SK-N-SH treated with all-trans-retinoic acid at 6 μM for 48 hours (cell line): ENCODE measurements around the gene PHACTR3.

Experiments
- ATAC-seq: fragments of 200-7000 bp; cut with Tn5 transposase; 3 replicates; pipeline ENCODE4 v1.9.1; 2020; ENCODE audit warnings: mild to moderate bottlenecking, moderate library complexity
- ARNTL ChIP-seq: fragments of 450-650 bp; formaldehyde crosslinking; IDR thresholded peaks from 2 replicates; pipeline ENCODE4 v1.5.0; 2020; ENCODE audit warnings: low read depth, mild to moderate bottlenecking, moderate library complexity, borderline replicate concordance
- BACH2 ChIP-seq: fragments of 250-450 bp; sonication (Bioruptor Pico); IDR thresholded peaks from 2 replicates; pipeline ENCODE4 v1.9.0; 2021; ENCODE audit warnings: mild to moderate bottlenecking, borderline replicate concordance
- ESRRG ChIP-seq: fragments of 250-450 bp; sonication (Bioruptor Pico); IDR thresholded peaks from 2 replicates; pipeline ENCODE4 v1.6.1; 2021; ENCODE audit warnings: mild to moderate bottlenecking
- GLIS3 ChIP-seq: fragments of 250-450 bp; sonication (Bioruptor Pico); IDR thresholded peaks from 2 replicates; pipeline ENCODE4 v1.5.0; 2020; ENCODE audit warnings: mild to moderate bottlenecking, moderate library complexity
- ISL1 ChIP-seq: fragments of 250-450 bp; sonication (Bioruptor Pico); IDR thresholded peaks from 2 replicates; pipeline ENCODE4 v2.1.2; 2022; ENCODE audit warnings: mild to moderate bottlenecking, moderate library complexity
- OSR1 ChIP-seq: fragments of 250-450 bp; sonication (Bioruptor Pico); IDR thresholded peaks from 2 replicates; pipeline ENCODE4 v1.8.0; 2022; ENCODE audit warnings: moderate library complexity, mild to moderate bottlenecking, inconsistent platforms
- PPARA ChIP-seq: fragments of 250-450 bp; sonication (Bioruptor Pico); IDR thresholded peaks from 2 replicates; pipeline ENCODE4 v1.5.0; 2020; ENCODE audit warnings: mild to moderate bottlenecking, borderline replicate concordance
- RARB ChIP-seq: fragments of 250-450 bp; sonication (Bioruptor Pico); IDR thresholded peaks from 2 replicates; pipeline ENCODE4 v1.8.0; 2021; ENCODE audit warnings: mild to moderate bottlenecking, moderate library complexity
- SNAI2 ChIP-seq: fragments of 250-450 bp; sonication (Bioruptor Pico); IDR thresholded peaks from 2 replicates; pipeline ENCODE4 v1.5.0; 2020; ENCODE audit warnings: mild to moderate bottlenecking, moderate library complexity
- TCF4 ChIP-seq: fragments of 250-450 bp; sonication (Bioruptor Pico); IDR thresholded peaks from 2 replicates; pipeline ENCODE4 v1.8.0; 2021; ENCODE audit warnings: mild to moderate bottlenecking, moderate library complexity, borderline replicate concordance
- TOX ChIP-seq: fragments of 250-450 bp; sonication (Bioruptor Pico); IDR thresholded peaks from 2 replicates; pipeline ENCODE4 v1.8.0; 2021; ENCODE audit warnings: mild to moderate bottlenecking, moderate library complexity, borderline replicate concordance
- ZC3H10 ChIP-seq: fragments of 250-450 bp; sonication (Bioruptor Pico); IDR thresholded peaks from 2 replicates; pipeline ENCODE4 v1.5.1; 2021; ENCODE audit warnings: mild to moderate bottlenecking, moderate library complexity
- ZFP3 ChIP-seq: fragments of 250-450 bp; sonication (Bioruptor Pico); IDR thresholded peaks from 2 replicates; pipeline ENCODE4 v1.5.0; 2020; ENCODE audit warnings: mild to moderate bottlenecking, moderate library complexity
- ZFP30 ChIP-seq: fragments of 450-650 bp; formaldehyde crosslinking; IDR thresholded peaks from 2 replicates; pipeline ENCODE4 v1.5.0; 2022; ENCODE audit warnings: mild to moderate bottlenecking, moderate library complexity
- ZNF565 ChIP-seq: fragments of 450-650 bp; formaldehyde crosslinking; conservative IDR thresholded peaks from 2 replicates; pipeline ENCODE4 v1.5.0; 2020; ENCODE audit warnings: low read depth, mild to moderate bottlenecking, moderate library complexity
- ZNF70 ChIP-seq: fragments of 450-650 bp; formaldehyde crosslinking; IDR thresholded peaks from 2 replicates; pipeline ENCODE4 v1.5.0; 2020; ENCODE audit warnings: mild to moderate bottlenecking, moderate library complexity
- ZNF8 ChIP-seq: fragments of 450-650 bp; formaldehyde crosslinking; IDR thresholded peaks from 2 replicates; pipeline ENCODE4 v1.5.0; 2020; ENCODE audit warnings: mild to moderate bottlenecking, moderate library complexity
- TF ChIP-seq, protein P1 (sequence below): fragments of 250-450 bp; sonication (Bioruptor Pico); IDR thresholded peaks from 2 replicates; pipeline ENCODE4 v1.5.1; 2020; ENCODE audit warnings: low read depth, mild to moderate bottlenecking, moderate library complexity
- TF ChIP-seq, protein P2 (sequence below): fragments of 250-450 bp; sonication (Bioruptor Pico); IDR thresholded peaks from 2 replicates; pipeline ENCODE4 v1.5.0; 2020; ENCODE audit warnings: mild to moderate bottlenecking, moderate library complexity
- TF ChIP-seq, protein P3 (sequence below): fragments of 250-450 bp; sonication (Bioruptor Pico); IDR thresholded peaks from 2 replicates; pipeline ENCODE4 v1.8.0; 2020; ENCODE audit warnings: mild to moderate bottlenecking, moderate library complexity, borderline replicate concordance
- TF ChIP-seq, protein P4 (sequence below): fragments of 250-450 bp; sonication (Bioruptor Pico); IDR thresholded peaks from 2 replicates; pipeline ENCODE4 v1.8.0; 2021; ENCODE audit warnings: low read depth, mild to moderate bottlenecking, moderate library complexity, borderline replicate concordance
- TF ChIP-seq, protein P5 (sequence below): fragments of 250-450 bp; sonication (Bioruptor Pico); IDR thresholded peaks from 2 replicates; pipeline ENCODE4 v1.5.1; 2021; ENCODE audit warnings: mild to moderate bottlenecking, moderate library complexity

Gene PHACTR3

DNA sequence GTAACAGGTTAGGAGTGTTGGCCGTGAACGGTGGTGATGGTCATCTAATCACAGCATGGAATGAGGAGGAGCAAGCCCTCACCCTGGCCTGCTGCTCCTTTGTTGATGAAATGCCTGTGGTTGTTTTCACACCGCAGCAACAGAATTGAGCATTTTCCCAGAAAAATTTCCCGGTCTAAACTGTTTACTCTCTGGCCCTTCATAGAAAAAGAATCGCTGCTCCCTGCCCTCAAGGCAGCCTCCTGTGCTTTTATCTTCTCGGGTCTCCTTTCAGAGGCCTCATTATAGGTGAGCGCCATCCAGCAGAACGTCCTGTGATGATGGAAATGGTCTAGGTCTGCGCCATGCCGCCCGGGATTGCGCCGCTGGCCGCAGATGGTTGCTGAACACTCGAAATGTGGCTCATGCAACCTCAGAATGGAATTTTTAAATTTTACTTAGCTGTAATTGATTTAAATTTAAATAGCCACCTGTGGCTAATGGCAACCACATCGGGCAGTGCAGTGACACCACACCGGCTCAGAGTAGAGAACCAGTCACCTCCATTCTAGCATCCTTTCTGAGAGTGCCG lies 30.2 kb downstream of the PHACTR3 start:
- TF ChIP-seq TOX (CRISPR knock-in tag) (no peak), SNAI2 (CRISPR knock-in tag) (no peak), GLIS3 (CRISPR knock-in tag) (no peak), OSR1 (no peak), ZFP3 (CRISPR knock-in tag) (no peak)
- no peak for ATAC-seq

DNA sequence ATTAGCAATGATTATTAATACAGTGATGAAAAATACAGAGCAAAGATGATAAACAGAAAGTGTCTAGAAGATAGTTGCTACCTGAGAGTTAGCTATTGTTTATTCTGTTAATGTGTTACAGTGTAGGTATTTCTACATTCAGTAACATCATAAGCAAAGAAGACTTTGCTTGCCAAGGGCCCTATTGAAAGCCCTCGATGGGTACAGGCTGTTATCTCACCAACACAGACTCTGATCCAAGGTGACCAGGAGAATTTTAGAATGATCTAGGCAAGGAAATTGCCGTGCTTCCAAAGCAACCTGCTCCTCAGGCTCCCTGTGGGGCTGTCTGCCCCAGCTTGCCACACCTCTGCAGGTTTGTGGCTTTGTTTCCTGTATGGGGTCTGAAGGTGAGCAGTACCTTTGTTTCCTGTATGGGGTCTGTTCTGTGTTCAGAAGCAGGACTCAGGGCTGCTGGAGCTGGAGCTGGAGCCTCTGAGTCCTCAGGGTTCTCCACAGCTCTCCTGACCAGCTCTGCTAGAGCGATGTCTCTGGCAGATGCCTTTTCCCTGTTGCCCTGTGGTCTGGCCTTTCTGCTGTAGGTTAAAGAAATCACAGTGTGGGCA lies 32.5 kb downstream of the PHACTR3 start:
- TF ChIP-seq OSR1 (no peak), ARNTL (CRISPR knock-in tag) (no peak), ESRRG (no peak), BACH2 (CRISPR knock-in tag) (no peak), ZNF565 (CRISPR knock-in tag) (no peak), ZNF70 (CRISPR knock-in tag) (no peak), ZFP3 (CRISPR knock-in tag) (no peak), SNAI2 (CRISPR knock-in tag) (no peak), ZFP30 (CRISPR knock-in tag) (no peak)
- TF ChIP-seq, protein P1, sequence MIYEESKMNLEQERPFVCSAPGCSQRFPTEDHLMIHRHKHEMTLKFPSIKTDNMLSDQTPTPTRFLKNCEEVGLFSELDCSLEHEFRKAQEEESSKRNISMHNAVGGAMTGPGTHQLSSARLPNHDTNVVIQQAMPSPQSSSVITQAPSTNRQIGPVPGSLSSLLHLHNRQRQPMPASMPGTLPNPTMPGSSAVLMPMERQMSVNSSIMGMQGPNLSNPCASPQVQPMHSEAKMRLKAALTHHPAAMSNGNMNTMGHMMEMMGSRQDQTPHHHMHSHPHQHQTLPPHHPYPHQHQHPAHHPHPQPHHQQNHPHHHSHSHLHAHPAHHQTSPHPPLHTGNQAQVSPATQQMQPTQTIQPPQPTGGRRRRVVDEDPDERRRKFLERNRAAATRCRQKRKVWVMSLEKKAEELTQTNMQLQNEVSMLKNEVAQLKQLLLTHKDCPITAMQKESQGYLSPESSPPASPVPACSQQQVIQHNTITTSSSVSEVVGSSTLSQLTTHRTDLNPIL (CRISPR knock-in tag): no peak
- TF ChIP-seq, all 23 proteins: peak for 0
- ATAC-seq: no peak

DNA sequence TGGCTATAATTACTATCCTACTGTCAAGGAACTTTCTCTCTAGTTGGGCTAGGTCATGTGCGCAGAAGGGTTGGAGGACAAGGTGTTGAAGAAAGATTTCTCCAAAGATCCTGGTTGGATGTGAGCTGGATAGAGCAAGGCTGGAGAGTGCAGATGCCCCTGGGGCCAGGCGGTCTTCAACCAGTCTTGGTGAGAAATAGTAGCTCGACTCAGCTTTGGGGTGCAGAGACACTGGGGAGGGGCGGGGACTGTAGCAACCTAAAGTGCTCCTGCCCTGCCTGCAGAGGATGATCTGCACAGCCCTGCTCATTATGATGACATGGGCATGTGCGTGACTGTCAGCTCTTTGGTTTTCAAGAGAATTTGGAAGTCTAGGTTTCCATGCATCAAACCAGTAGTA lies 35.9 kb downstream of the PHACTR3 start:
- ATAC-seq: no peak

DNA sequence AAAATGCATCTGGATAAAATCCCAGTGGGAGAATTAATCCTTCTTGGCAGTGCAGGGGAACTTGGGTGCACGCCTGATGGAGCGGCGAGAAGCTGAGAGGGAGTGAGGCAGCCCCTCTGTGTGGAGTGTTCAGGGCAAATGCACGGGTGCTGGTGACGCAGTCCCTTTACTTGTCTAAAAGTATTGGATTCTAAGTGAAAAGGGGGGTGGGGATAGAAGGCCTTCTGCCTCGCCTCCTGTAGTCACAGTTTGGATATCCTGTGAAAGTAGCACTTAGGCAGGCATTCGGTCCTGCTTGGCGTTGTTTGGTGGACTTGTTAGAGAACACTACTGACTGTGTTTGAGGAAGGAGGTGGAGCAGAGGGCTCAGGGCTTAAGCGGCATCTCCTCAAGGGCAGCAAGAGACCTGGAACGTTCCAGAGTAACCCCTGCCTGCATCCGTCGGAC lies 39.3 kb downstream of the PHACTR3 start:
- TF ChIP-seq, protein P2, sequence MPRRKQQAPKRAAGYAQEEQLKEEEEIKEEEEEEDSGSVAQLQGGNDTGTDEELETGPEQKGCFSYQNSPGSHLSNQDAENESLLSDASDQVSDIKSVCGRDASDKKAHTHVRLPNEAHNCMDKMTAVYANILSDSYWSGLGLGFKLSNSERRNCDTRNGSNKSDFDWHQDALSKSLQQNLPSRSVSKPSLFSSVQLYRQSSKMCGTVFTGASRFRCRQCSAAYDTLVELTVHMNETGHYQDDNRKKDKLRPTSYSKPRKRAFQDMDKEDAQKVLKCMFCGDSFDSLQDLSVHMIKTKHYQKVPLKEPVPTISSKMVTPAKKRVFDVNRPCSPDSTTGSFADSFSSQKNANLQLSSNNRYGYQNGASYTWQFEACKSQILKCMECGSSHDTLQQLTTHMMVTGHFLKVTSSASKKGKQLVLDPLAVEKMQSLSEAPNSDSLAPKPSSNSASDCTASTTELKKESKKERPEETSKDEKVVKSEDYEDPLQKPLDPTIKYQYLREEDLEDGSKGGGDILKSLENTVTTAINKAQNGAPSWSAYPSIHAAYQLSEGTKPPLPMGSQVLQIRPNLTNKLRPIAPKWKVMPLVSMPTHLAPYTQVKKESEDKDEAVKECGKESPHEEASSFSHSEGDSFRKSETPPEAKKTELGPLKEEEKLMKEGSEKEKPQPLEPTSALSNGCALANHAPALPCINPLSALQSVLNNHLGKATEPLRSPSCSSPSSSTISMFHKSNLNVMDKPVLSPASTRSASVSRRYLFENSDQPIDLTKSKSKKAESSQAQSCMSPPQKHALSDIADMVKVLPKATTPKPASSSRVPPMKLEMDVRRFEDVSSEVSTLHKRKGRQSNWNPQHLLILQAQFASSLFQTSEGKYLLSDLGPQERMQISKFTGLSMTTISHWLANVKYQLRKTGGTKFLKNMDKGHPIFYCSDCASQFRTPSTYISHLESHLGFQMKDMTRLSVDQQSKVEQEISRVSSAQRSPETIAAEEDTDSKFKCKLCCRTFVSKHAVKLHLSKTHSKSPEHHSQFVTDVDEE (CRISPR knock-in tag): no peak
- TF ChIP-seq OSR1 (no peak), RARB (no peak), PPARA (CRISPR knock-in tag) (no peak), ZFP3 (CRISPR knock-in tag) (no peak), ARNTL (CRISPR knock-in tag) (no peak), ZNF565 (CRISPR knock-in tag) (no peak), ZNF70 (CRISPR knock-in tag) (no peak), SNAI2 (CRISPR knock-in tag) (no peak), TOX (CRISPR knock-in tag) (no peak), ISL1 (no peak), ESRRG (no peak), ZC3H10 (CRISPR knock-in tag) (no peak)
- TF ChIP-seq, protein P1 (CRISPR knock-in tag): no peak
- TF ChIP-seq, protein P3, sequence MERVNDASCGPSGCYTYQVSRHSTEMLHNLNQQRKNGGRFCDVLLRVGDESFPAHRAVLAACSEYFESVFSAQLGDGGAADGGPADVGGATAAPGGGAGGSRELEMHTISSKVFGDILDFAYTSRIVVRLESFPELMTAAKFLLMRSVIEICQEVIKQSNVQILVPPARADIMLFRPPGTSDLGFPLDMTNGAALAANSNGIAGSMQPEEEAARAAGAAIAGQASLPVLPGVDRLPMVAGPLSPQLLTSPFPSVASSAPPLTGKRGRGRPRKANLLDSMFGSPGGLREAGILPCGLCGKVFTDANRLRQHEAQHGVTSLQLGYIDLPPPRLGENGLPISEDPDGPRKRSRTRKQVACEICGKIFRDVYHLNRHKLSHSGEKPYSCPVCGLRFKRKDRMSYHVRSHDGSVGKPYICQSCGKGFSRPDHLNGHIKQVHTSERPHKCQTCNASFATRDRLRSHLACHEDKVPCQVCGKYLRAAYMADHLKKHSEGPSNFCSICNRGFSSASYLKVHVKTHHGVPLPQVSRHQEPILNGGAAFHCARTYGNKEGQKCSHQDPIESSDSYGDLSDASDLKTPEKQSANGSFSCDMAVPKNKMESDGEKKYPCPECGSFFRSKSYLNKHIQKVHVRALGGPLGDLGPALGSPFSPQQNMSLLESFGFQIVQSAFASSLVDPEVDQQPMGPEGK (CRISPR knock-in tag): no peak
- TF ChIP-seq, protein P4, sequence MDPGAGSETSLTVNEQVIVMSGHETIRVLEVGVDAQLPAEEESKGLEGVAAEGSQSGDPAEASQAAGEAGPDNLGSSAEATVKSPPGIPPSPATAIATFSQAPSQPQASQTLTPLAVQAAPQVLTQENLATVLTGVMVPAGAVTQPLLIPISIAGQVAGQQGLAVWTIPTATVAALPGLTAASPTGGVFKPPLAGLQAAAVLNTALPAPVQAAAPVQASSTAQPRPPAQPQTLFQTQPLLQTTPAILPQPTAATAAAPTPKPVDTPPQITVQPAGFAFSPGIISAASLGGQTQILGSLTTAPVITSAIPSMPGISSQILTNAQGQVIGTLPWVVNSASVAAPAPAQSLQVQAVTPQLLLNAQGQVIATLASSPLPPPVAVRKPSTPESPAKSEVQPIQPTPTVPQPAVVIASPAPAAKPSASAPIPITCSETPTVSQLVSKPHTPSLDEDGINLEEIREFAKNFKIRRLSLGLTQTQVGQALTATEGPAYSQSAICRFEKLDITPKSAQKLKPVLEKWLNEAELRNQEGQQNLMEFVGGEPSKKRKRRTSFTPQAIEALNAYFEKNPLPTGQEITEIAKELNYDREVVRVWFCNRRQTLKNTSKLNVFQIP (CRISPR knock-in tag): no peak
- no peak for ATAC-seq

More for the DNA sequence above, 35.9 kb downstream of the PHACTR3 start:
- TF ChIP-seq TCF4 (CRISPR knock-in tag): no peak
- TF ChIP-seq ZNF8 (CRISPR knock-in tag): no peak
- no peak for TF ChIP-seq ZFP30 (CRISPR knock-in tag)
- TF ChIP-seq, protein P5, sequence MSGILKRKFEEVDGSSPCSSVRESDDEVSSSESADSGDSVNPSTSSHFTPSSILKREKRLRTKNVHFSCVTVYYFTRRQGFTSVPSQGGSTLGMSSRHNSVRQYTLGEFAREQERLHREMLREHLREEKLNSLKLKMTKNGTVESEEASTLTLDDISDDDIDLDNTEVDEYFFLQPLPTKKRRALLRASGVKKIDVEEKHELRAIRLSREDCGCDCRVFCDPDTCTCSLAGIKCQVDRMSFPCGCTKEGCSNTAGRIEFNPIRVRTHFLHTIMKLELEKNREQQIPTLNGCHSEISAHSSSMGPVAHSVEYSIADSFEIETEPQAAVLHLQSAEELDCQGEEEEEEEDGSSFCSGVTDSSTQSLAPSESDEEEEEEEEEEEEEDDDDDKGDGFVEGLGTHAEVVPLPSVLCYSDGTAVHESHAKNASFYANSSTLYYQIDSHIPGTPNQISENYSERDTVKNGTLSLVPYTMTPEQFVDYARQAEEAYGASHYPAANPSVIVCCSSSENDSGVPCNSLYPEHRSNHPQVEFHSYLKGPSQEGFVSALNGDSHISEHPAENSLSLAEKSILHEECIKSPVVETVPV (CRISPR knock-in tag): no peak
- TF ChIP-seq TOX (CRISPR knock-in tag): no peak
- no peak for TF ChIP-seq ARNTL (CRISPR knock-in tag)
